Epidermal melanocyte (primary cell): Measurements from ENCODE around the gene LMF1.

Experiments used
- DNase-seq: peaks from one replicate; pipeline ENCODE4 v3.0.0; 2011; ENCODE audit warnings: low spot score; ENCODE audit not compliant: insufficient read length

Gene LMF1

GRCh38 chr16:814974-815373 lies 155.8 kb downstream of the LMF1 start:
- DNase-seq: no peak

GRCh38 chr16:813916-814412 lies 156.8 kb downstream of the LMF1 start:
- DNase-seq: no peak

- no peak for DNase-seq
Measured at GRCh38 chr16:813204-813915, 157.4 kb downstream of the LMF1 start.

- no peak for DNase-seq
Measured at GRCh38 chr16:808085-808386, 162.7 kb downstream of the LMF1 start.

GRCh38 chr16:807347-808084 lies 163.3 kb downstream of the LMF1 start:
- peak; percentile 99 for DNase-seq

- no peak for DNase-seq
Measured at GRCh38 chr16:805474-805873, 165.3 kb downstream of the LMF1 start.

- DNase-seq: no peak
Measured at GRCh38 chr16:804193-805048, 166.4 kb downstream of the LMF1 start.

GRCh38 chr16:803754-804080 lies 167.1 kb downstream of the LMF1 start:
- no peak for DNase-seq
